ENCODE results near the gene CACNG8. TPM values are rescaled to one million over a fixed set of nuclear protein-coding genes. Genes with fewer than 3 reads are reported as not detected.
A peak's percentile ranks its signal among the peaks of the same experiment; 100 is the strongest.

The CACNG8 gene
- under 1 TPM in 5 of 6 donors, not detected in 1; under 0.01 to 0.06 (median 0.03) TPM for total RNA-seq
- under 1 TPM; 0.02 to 0.04 TPM for polyA plus RNA-seq

DNA sequence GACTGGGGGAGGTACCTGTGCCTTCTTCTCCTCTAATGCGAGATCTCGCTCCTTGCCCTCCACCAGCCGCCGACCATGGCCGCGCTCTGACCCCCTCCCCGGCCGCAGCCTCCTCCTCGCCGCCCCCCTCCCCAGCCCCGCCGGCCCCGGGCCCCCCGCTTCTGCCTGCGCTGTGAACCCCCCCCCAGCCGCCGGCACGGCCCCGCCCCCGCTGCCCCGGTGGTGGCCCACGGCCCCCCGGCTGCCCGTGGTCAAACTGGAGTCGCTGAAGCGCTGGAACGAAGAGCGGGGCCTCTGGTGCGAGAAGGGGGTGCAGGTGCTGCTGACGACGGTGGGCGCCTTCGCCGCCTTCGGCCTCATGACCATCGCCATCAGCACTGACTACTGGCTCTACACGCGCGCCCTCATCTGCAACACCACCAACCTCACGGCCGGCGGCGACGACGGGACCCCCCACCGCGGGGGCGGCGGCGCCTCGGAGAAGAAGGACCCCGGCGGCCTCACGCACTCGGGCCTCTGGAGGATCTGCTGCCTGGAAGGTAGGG, at the start of gene CACNG8:
Gene CACNG8 (plus strand): TSS at position 51 of the 545 bp plus-strand sequence.
- H3K27me3 ChIP-seq, result peaks cover 0 to 5% (median 0%) of the 10 kb centered on the region in 4 donors
- TF ChIP-seq, protein P1, sequence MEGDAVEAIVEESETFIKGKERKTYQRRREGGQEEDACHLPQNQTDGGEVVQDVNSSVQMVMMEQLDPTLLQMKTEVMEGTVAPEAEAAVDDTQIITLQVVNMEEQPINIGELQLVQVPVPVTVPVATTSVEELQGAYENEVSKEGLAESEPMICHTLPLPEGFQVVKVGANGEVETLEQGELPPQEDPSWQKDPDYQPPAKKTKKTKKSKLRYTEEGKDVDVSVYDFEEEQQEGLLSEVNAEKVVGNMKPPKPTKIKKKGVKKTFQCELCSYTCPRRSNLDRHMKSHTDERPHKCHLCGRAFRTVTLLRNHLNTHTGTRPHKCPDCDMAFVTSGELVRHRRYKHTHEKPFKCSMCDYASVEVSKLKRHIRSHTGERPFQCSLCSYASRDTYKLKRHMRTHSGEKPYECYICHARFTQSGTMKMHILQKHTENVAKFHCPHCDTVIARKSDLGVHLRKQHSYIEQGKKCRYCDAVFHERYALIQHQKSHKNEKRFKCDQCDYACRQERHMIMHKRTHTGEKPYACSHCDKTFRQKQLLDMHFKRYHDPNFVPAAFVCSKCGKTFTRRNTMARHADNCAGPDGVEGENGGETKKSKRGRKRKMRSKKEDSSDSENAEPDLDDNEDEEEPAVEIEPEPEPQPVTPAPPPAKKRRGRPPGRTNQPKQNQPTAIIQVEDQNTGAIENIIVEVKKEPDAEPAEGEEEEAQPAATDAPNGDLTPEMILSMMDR (IDR thresholded peaks at IDR 0.05), result no peak
- H3K4me3 ChIP-seq, result no peak within 1 kb of the TSS
- H3K9me3 ChIP-seq, result no peaks in the 10 kb centered on the region
- H3K36me3 ChIP-seq, result no peaks in the 10 kb centered on the region
- DNase-seq, result no peak
- no peak within 1 kb of the TSS for H3K27ac ChIP-seq
- WGBS, 2 donors, result 1 to 2% methylated on average over 23 to 52 of the region's 55 CpGs
- no peak for FAIRE-seq
- no peak for ATAC-seq
- H3K4me1 ChIP-seq, result no peaks in the 10 kb centered on the region
- intact Hi-C loops (cut with DNase I), result no loop called here

DNA sequence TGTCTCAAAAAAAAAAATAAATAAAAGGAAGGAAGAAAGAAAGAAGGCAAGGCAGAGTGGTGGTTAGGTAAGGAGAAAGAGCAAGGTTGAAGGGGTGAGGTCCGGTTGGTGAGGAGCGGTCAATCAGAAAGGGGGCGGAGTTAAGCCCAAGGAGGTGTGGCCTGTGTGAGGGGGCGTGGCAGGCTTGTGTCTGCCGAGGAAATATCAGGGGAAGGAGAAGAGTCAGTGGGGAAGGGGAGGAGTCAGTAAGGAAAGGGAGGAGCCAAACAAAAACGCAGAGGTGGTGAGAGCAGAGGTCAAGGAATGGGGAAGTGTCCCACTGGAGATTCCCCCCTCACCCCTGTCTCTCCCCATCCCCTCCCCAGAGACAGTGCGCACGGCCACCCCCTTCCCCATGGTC, 47.7 kb upstream of the CACNG8 start:
- Histone ChIP-seq H3K36me3 (no peaks in the 10 kb centered on the region), H3K27ac (no peak overlapping the region), H3K27me3 (peaks cover 0 to 9% (median 0%) of the 10 kb centered on the region in 4 donors), H3K9me3 (no peaks in the 10 kb centered on the region), H3K4me3 (no peak overlapping the region), H3K4me1 (no peaks in the 10 kb centered on the region)
- TF ChIP-seq, protein P1 (IDR thresholded peaks at IDR 0.05), result no peak
- no peak for FAIRE-seq
- intact Hi-C loops (cut with DNase I), result no loop called here
- 51 to 58% methylated on average over 8 of the region's 8 CpGs for WGBS, 2 donors
- ATAC-seq, result no peak
- DNase-seq, result no peak

DNA sequence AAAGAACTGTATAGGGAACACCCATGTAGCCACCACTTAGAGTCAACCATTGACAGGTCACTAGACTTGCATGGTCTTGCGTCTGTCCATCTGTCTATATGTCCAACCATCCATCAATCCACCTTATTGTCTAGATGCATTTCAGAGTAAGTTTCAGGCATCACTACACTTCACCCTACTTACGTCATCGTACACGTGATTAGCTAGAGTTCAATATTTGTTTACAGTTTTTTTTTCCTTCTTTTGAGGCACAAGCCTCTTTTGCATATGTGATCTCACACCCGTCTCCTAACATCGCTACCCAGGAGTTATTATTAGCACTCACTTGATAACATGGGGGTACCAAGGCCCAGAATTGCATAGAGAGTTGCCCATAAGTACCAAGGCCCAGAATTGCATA, 46.7 kb upstream of the CACNG8 start:
- 48 to 60% methylated on average over 6 of the region's 6 CpGs for WGBS, 2 donors
- H3K4me3 ChIP-seq, result no peak overlapping the region
- FAIRE-seq (no peak), DNase-seq (no peak), ATAC-seq (no peak)
- no peaks in the 10 kb centered on the region for H3K9me3 ChIP-seq
- H3K36me3 ChIP-seq, result no peaks in the 10 kb centered on the region
- TF ChIP-seq, protein P1 (IDR thresholded peaks at IDR 0.05), result no peak
- H3K4me1 ChIP-seq, result no peaks in the 10 kb centered on the region
- peaks cover 0 to 4% (median 0%) of the 10 kb centered on the region in 4 donors for H3K27me3 ChIP-seq
- intact Hi-C loops (cut with DNase I), result no loop called here
- no peak overlapping the region for H3K27ac ChIP-seq

DNA sequence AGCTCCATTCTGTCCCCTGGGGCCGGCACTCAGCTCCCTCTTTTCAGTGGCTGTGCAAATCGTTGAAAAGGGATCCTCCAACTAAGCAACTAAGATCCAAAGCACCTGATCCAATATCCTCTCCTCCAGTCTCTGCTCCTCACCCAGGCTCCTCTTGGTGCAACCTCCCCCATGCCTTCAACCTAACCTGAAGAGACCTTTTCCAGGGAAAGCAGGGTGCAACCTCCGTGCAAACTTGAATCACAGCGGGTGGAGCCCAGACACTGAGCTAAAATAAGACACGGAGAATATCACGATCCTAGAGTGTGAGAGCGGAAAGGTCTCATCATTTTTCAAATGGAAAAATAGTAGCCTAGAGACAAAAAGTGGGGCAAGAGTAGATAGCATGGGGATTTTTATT, 45.4 kb upstream of the CACNG8 start:
- peaks cover 0 to 1% (median 0%) of the 10 kb centered on the region in 4 donors for H3K27me3 ChIP-seq
- no peaks in the 10 kb centered on the region for H3K9me3 ChIP-seq
- ATAC-seq, result no peak
- no peak overlapping the region for H3K4me3 ChIP-seq
- no peak overlapping the region for H3K27ac ChIP-seq
- no peak for FAIRE-seq
- intact Hi-C loops (cut with DNase I), result no loop called here
- no peaks in the 10 kb centered on the region for H3K36me3 ChIP-seq
- DNase-seq, result no peak
- H3K4me1 ChIP-seq, result no peaks in the 10 kb centered on the region
- WGBS, 2 donors, result 69 to 70% methylated on average over 7 of the region's 7 CpGs
- TF ChIP-seq, protein P1 (IDR thresholded peaks at IDR 0.05), result no peak

DNA sequence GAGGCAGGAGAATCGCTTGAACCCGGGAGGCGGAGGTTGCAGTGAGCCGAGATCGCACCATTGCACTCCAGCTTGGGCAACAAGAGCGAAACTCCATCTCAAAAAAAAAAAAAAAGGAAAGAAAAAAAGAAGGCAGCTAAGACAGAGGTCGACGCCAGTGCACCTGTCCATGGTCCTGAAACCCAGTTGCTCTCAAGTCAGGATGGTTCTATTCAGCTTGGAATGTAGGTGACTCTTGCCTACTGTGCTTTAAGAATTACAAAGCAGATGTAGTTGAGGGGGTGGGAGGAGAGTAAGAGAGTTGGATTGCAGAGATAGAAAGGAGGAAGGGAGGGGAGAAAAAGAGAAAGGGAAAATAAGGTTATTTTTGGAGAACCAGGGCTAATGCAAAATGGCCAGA, 35.0 kb upstream of the CACNG8 start:
- Histone ChIP-seq H3K27ac (no peak overlapping the region), H3K36me3 (no peaks in the 10 kb centered on the region), H3K4me3 (no peak overlapping the region), H3K9me3 (no peaks in the 10 kb centered on the region), H3K27me3 (no peaks in the 10 kb centered on the region), H3K4me1 (no peaks in the 10 kb centered on the region)
- intact Hi-C loops (cut with DNase I), result no loop called here
- ATAC-seq, result peak in 1 of 4 donors; percentile 59
- TF ChIP-seq, protein P1 (IDR thresholded peaks at IDR 0.05), result no peak
- DNase-seq, result no peak
- 15 to 26% methylated on average over 3 to 6 of the region's 8 CpGs for WGBS, 2 donors
- no peak for FAIRE-seq
